ENCODE results near the gene ACY1. TPM values are rescaled to one million over a fixed set of nuclear protein-coding genes. Genes with fewer than 3 reads are reported as not detected.
A peak's percentile ranks its signal among the peaks of the same experiment; 100 is the strongest.

The ACY1 gene
- total and polyA plus RNA-seq, 2 of the 13 experiments (the other 11 are each of a cell fraction or from before 2014, with no cell fraction given): 113 to 162 TPM

DNA sequence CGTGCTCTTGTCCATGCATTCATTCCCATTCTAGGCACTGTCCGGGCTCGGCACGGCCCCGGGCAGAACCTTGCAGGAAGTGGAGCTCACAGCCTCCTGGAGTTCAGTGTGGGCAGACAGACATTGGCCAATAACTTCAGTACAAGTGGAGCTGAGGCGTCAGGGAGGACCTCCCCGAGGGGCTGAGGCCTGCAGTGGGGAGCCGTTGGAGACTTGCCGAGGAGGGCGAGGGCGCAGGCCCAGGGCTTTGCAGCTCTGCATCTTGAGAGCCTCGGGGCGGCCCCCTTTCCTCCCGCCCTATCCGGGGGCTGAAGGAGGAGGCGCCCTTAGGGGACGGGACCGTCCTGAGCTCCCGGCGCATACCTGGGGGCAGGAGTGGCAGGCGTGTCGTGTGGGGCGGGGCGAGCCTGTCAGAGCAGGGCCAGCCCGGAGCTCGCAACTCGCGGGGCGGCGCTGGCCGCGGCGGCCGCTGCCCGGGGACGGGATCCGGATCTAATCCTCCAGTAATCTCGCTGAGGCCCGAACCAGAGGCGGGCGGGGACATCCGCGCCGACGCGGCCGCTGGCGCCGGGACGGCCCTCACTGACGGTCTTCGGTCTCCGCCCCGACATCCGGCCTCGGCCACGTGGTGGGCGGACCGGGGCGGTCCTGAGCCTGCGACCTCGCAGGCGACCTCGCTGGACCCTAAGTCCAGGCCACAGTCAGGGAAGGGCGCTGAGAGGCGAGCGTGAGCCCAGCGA is at the start of gene ACY1 (continued):
- TF ChIP-seq ZNF747 (CRISPR knock-in tag; IDR thresholded peaks at IDR 0.05; ENCODE audit: borderline replicate concordance) (peak; percentile 95), ZNF121 (CRISPR knock-in tag; IDR thresholded peaks at IDR 0.05) (no peak), ZIK1 (CRISPR knock-in tag; IDR thresholded peaks at IDR 0.05; ENCODE audit: borderline replicate concordance, low read depth) (peak; percentile 90; the same call in 1 of the 2 replicates), SALL2 (CRISPR knock-in tag; IDR thresholded peaks at IDR 0.05) (peak; percentile 37), ARID2 (CRISPR knock-in tag; IDR thresholded peaks at IDR 0.05; ENCODE audit: borderline replicate concordance) (no peak; the same call in none of the 2 replicates), SP4 (CRISPR knock-in tag; IDR thresholded peaks at IDR 0.05) (peak; percentile 74), ZSCAN21 (CRISPR knock-in tag; IDR thresholded peaks at IDR 0.05; ENCODE audit: borderline replicate concordance) (peak; percentile 98), SP2 (CRISPR knock-in tag; IDR thresholded peaks at IDR 0.05) (peak; percentile 57), ZNF468 (CRISPR knock-in tag; IDR thresholded peaks at IDR 0.05) (no peak), PHF21A (CRISPR knock-in tag; IDR thresholded peaks at IDR 0.05) (peak; percentile 67), MBNL3 (CRISPR knock-in tag; conservative IDR thresholded peaks at IDR 0.05) (no peak), SALL1 (CRISPR knock-in tag; IDR thresholded peaks at IDR 0.05) (peak; percentile 92), MAF1 (CRISPR knock-in tag; IDR thresholded peaks at IDR 0.05; ENCODE audit: borderline replicate concordance) (0 out of 2 replicates have a peak, but pooled peaks have one; percentile 14), HNRNPH1 (optimal IDR thresholded peaks at IDR 0.05; ENCODE audit: low read depth, low read length) (no peak), ZBTB21 (CRISPR knock-in tag; IDR thresholded peaks at IDR 0.05) (no peak), ZFP37 (CRISPR knock-in tag; IDR thresholded peaks at IDR 0.05; ENCODE audit: borderline replicate concordance) (no peak; the same call in 1 of the 2 replicates), KDM4B (CRISPR knock-in tag; IDR thresholded peaks at IDR 0.05) (peak; percentile 69; the same call in 1 of the 2 replicates)
- TF ChIP-seq, protein P1, sequence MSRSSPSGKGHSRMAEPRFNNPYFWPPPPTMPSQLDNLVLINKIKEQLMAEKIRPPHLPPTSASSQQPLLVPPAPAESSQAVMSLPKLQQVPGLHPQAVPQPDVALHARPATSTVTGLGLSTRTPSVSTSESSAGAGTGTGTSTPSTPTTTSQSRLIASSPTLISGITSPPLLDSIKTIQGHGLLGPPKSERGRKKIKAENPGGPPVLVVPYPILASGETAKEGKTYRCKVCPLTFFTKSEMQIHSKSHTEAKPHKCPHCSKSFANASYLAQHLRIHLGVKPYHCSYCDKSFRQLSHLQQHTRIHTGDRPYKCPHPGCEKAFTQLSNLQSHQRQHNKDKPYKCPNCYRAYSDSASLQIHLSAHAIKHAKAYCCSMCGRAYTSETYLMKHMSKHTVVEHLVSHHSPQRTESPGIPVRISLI (CRISPR knock-in tag; IDR thresholded peaks at IDR 0.05; ENCODE audit: borderline replicate concordance): peak; percentile 66; the same call in 1 of the 2 replicates
- TF ChIP-seq, protein P2, sequence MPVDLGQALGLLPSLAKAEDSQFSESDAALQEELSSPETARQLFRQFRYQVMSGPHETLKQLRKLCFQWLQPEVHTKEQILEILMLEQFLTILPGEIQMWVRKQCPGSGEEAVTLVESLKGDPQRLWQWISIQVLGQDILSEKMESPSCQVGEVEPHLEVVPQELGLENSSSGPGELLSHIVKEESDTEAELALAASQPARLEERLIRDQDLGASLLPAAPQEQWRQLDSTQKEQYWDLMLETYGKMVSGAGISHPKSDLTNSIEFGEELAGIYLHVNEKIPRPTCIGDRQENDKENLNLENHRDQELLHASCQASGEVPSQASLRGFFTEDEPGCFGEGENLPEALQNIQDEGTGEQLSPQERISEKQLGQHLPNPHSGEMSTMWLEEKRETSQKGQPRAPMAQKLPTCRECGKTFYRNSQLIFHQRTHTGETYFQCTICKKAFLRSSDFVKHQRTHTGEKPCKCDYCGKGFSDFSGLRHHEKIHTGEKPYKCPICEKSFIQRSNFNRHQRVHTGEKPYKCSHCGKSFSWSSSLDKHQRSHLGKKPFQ (CRISPR knock-in tag; IDR thresholded peaks at IDR 0.05; ENCODE audit: insufficient replicate concordance): peak; percentile 15
- TF ChIP-seq, protein P3, sequence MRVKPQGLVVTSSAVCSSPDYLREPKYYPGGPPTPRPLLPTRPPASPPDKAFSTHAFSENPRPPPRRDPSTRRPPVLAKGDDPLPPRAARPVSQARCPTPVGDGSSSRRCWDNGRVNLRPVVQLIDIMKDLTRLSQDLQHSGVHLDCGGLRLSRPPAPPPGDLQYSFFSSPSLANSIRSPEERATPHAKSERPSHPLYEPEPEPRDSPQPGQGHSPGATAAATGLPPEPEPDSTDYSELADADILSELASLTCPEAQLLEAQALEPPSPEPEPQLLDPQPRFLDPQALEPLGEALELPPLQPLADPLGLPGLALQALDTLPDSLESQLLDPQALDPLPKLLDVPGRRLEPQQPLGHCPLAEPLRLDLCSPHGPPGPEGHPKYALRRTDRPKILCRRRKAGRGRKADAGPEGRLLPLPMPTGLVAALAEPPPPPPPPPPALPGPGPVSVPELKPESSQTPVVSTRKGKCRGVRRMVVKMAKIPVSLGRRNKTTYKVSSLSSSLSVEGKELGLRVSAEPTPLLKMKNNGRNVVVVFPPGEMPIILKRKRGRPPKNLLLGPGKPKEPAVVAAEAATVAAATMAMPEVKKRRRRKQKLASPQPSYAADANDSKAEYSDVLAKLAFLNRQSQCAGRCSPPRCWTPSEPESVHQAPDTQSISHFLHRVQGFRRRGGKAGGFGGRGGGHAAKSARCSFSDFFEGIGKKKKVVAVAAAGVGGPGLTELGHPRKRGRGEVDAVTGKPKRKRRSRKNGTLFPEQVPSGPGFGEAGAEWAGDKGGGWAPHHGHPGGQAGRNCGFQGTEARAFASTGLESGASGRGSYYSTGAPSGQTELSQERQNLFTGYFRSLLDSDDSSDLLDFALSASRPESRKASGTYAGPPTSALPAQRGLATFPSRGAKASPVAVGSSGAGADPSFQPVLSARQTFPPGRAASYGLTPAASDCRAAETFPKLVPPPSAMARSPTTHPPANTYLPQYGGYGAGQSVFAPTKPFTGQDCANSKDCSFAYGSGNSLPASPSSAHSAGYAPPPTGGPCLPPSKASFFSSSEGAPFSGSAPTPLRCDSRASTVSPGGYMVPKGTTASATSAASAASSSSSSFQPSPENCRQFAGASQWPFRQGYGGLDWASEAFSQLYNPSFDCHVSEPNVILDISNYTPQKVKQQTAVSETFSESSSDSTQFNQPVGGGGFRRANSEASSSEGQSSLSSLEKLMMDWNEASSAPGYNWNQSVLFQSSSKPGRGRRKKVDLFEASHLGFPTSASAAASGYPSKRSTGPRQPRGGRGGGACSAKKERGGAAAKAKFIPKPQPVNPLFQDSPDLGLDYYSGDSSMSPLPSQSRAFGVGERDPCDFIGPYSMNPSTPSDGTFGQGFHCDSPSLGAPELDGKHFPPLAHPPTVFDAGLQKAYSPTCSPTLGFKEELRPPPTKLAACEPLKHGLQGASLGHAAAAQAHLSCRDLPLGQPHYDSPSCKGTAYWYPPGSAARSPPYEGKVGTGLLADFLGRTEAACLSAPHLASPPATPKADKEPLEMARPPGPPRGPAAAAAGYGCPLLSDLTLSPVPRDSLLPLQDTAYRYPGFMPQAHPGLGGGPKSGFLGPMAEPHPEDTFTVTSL (CRISPR knock-in tag; IDR thresholded peaks at IDR 0.05; ENCODE audit: borderline replicate concordance): peak; percentile 78; the same call in 1 of the 2 replicates

All from HepG2 (cell line).